Choroid plexus epithelial cell (primary cell): Measurements from ENCODE around the gene TMEM88.
A peak's percentile ranks its signal among the peaks of the same experiment; 100 is the strongest.
"Not testable (repeated sequence)": the region's sequence is repeated elsewhere in the genome, so short reads cannot be mapped to it uniquely, and the experiment has no call there.

Experiments used
- DNase-seq: peaks from one replicate; pipeline ENCODE4 v3.0.0-alpha.2; 2010; ENCODE audit warnings: low read depth
- H3K4me3 ChIP-seq: 2 replicates; pipeline ENCODE4 v1.5.1; 2011; ENCODE audit warnings: low read depth, mild to moderate bottlenecking, control low read depth, low read length, moderate library complexity
- TF ChIP-seq, protein P1 (sequence below): conservative IDR thresholded peaks from 2 replicates; pipeline ENCODE4 v1.5.1; 2011; ENCODE audit warnings: low read depth, mild to moderate bottlenecking, control low read depth, inconsistent platforms, low read length, moderate library complexity

Gene TMEM88, protein sequence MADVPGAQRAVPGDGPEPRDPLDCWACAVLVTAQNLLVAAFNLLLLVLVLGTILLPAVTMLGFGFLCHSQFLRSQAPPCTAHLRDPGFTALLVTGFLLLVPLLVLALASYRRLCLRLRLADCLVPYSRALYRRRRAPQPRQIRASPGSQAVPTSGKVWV

DNA sequence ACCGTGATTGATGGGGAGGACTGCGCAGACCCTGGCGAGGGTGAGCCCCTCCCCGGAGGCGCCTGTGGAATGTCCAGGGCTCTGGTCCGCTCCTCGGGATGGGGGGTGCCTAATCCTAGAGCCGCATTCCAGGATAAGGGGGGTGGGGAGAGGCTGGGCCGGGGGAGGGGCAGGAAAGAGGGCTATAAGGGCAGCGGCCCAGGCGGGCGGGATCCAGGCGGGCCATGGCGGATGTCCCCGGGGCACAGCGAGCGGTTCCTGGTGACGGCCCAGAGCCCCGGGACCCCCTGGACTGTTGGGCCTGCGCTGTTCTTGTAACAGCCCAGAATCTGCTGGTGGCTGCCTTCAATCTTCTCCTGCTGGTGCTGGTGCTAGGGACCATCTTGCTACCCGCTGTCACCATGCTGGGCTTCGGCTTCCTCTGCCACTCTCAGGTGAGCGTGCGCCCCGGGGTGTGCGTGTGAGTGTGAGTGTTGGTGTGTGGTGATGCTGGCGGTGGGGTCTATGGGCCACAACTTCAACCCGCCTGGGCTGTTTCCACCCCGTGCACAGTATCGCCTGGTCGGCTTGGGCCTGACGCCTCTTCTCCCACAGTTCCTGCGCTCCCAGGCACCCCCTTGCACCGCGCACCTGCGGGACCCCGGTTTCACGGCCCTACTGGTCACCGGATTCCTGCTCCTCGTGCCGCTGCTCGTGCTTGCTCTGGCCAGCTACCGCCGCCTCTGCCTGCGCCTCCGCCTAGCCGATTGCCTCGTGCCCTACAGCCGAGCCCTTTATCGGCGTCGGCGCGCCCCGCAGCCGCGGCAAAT lies at the start of gene TMEM88:
TSS of gene TMEM88 (plus strand) at position 216 of the 809 bp plus-strand sequence. CDS start at position 225, 9 bp downstream.
- peak within 1 kb of the TSS; percentile 72 for H3K4me3 ChIP-seq
- TF ChIP-seq, protein P1, sequence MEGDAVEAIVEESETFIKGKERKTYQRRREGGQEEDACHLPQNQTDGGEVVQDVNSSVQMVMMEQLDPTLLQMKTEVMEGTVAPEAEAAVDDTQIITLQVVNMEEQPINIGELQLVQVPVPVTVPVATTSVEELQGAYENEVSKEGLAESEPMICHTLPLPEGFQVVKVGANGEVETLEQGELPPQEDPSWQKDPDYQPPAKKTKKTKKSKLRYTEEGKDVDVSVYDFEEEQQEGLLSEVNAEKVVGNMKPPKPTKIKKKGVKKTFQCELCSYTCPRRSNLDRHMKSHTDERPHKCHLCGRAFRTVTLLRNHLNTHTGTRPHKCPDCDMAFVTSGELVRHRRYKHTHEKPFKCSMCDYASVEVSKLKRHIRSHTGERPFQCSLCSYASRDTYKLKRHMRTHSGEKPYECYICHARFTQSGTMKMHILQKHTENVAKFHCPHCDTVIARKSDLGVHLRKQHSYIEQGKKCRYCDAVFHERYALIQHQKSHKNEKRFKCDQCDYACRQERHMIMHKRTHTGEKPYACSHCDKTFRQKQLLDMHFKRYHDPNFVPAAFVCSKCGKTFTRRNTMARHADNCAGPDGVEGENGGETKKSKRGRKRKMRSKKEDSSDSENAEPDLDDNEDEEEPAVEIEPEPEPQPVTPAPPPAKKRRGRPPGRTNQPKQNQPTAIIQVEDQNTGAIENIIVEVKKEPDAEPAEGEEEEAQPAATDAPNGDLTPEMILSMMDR: no peak
- DNase-seq: peak; percentile 16

DNA sequence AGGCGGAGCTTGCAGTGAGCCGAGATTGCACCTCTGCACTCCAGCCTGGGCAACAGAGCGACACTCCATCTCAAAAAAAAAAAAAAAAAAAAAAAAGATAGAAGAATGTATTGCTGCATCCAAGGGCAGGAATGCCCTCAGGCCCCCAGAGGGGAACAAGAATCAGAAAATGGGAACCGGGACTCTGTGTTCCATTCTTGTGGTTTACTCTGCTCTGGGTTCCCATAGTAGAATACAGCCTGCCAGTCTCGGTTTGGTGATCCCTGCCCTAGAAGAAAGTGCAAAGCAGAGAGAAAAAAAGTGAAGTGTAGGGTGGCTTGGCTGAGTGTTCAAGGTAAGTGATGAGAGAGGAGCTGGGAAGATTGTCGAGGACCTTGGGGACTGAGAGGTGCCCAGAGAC lies 48.3 kb upstream of the TMEM88 start:
- H3K4me3 ChIP-seq: no peak overlapping the region
- TF ChIP-seq, protein P1: no peak
- no peak for DNase-seq

DNA sequence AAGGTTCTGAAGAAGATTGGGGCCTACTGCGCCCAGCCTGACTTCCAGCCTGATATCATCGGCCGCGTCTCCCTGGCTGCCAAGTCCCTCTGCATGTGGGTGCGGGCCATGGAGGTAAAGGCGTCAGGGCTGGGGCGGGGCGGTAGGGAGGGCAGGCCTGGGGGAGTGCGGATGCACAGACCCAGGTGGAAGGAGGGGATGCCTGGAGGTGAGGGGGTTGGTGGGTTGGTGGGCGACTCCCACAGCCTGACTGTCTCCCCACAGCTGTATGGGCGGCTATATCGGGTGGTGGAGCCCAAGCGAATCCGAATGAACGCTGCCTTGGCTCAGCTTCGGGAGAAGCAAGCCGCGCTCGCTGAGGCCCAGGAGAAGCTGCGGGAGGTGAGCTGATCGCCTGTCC lies 47.7 kb upstream of the TMEM88 start:
- no peak overlapping the region for H3K4me3 ChIP-seq
- TF ChIP-seq, protein P1: no peak
- no peak for DNase-seq

DNA sequence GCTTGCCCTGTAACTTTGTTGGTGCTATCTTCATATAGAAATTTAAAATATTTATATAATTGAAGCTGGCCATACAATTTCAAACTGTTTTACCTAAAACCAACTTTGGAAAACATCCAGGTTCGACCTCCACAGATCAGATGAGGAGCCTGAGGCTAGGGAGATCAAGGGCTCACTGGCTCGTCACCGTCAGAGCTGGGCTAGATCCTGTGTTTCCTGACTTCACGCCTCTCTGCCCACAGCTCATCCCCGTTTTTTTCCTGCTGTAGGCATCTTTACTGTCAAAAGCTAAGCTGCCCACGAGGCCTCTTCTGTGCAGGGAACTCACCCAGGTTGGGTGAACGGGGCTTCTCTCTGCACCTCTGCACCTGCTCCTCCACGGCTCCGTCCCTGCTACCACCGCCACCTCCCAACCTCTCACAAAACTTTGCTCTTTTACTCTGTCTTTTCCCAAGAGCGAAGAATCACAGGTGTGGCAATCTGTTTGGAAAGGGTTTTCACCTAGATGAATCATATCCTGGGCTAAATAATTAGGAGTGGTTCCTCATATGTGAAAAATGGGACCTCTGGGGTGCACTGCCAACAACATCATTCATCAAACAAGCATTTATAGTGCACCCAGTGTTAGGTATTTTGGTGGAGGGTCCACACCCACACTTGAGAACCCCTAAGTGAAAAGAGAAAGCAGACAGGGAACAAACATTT lies 45.6 kb upstream of the TMEM88 start:
- no peak for DNase-seq
- H3K4me3 ChIP-seq: no peak overlapping the region
- TF ChIP-seq, protein P1: no peak

DNA sequence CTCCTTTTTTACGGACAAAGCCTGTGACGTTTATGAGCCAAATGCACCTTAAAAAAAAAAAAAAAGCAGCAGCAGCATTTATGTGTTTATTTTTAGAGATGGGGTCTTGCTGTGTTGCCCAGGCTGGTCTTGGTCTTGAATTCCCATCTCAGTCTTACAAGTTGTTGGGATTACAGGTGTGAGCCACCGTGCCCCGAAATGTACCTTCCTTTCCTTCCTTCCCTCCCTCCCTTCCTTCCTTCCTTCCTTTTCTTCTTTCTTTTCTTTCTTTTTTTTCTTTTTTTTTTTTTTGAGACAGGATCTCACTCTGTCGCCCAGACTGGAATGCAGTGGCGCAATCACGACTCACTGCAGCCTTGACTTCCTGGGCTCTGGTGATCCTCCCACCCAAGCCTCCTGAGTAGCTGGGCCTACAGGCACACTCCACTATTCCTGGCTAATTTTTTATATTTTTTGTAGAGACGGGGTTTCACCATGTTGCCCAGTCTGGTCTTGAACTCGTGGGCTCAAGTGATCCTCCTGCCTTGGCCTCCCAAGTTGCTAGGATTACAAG lies 45.0 kb upstream of the TMEM88 start:
- H3K4me3 ChIP-seq: not testable (repeated sequence)
- peak; percentile 25 for DNase-seq

DNA sequence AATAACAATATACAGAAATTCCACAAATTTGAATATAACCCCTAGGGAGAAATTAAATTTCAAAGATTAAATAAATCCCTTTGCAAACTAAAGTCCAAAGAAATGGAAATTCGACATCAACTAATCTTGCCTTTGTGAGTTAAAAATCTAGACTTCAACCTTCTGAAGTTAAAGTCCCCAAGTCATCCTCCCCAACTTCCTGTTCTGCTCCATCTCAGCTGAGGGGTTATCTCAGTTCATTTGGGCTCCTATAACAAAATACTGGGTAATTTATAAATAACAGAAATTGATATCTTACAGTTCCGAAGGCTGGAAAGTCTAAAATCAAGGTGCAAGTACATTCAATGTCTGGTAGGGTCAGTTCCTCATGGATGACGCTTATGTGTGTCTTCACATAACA lies 43.6 kb upstream of the TMEM88 start:
- no peak overlapping the region for H3K4me3 ChIP-seq
- TF ChIP-seq, protein P1: no peak
- no peak for DNase-seq

DNA sequence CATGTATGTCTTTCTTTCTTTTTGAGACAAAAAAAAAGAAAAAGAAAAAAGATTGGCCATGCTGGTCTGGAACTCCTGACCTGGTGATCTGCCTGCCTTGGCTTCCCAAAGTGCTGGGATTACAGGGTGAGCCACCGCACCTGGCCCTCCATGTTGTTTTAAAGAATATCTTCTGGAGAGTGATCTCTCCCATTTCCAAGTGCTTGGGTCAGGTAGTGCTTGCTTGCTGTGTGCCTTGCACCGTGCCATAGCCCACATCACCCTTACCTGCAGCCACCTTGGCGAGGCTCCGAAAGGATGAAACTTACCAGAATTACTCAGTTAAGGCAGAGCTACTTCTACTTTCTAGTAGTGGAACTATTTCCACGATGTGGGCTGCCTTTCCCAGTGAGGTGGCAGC lies 39.9 kb upstream of the TMEM88 start:
- TF ChIP-seq, protein P1: no peak
- no peak for DNase-seq
- H3K4me3 ChIP-seq: no peak overlapping the region
